SW480 (cell line): ENCODE results near the gene KLF3.

ENCODE experiments used
- DNase-seq: peaks from one replicate; pipeline ENCODE4 v3.0.0-alpha.2; 2016; ENCODE audit warnings: low spot score

The KLF3 gene

DNA sequence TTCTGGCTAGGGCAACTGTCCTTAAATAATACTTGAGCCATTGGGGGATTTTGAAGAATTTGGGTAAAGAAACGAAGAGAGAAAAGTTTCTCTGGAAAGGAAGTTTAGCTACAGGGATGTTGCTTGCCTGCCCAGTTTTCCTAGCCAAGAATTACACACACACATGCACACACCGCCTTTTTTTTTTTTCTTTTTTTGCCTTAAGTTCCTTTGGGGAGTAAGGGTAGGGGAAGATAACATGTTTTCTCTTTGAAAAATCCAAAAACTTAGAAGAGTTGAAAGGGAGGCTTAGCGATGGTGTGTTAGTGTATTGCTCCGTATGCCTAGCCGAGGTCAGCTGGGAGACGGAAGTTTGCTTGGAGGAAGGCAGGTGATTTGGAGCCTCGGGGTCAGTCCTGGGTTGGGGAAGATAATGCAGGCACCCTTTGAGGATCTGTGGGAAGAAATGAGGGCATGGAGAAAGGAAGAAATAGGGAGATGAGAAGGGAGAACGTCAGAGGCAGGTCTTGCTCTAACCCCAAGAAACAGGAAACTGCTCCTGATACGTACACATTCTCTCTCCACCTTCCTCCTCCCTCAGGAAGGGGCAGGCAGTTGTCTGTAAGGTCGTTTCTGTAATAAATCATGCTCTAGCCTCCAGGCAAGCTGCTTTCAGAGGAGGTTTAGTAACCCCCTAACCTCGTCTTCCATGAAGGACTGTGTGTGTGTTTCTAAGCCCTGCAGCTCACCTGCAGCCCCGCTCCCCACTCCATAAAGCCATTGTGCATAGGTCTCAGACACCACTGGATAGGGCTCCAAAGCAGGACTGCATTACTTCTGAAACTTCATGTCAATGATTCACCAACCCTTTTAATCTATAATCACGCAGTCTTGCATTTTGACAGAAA lies 10.5 kb downstream of the KLF3 start:
- DNase-seq = no peak

DNA sequence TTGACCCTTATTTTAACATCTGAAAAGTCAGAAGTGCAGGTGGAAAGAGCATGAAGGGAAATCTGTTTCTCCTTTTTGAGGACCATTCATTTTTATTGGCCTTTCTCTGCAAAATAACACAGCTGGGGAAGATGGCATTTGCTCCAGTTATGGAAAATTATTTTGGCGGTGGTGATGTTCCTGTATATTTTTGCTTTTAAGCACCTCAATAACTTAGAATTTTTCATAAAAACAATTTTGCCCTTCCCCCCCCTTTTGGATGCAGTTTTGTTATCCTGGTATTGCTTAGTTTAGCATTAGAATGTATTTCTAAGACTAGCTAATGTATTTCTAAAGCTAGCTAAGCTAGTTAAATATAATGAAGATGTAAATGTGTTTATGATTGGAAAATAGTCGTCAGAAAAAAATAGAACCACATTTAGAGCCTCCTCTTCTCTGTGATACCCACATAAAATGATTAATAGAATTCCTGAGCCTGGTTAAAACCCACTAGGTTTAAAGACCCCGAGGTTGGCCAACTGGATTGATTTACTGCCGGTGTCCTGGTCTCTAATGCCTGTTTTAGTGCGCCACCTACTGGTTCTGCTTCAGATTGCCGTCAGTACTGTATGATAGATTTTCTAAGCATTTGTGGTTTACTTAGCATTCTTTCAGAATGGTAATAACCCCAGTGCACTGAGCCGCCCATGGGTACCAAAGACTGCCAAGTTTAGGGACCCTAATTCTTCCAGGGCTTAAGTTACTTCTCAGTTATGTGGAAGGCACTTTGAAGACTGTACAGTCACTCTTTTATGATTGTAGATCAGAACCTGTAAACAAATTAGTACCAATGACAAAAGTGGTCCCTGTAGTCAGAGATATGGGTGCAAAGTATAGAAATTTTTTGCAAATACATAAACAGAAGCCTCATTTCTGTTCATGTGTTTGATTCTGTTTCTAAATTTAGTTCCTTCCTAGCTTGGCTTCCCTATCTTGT lies 11.4 kb downstream of the KLF3 start:
- peak; percentile 75 for DNase-seq

DNA sequence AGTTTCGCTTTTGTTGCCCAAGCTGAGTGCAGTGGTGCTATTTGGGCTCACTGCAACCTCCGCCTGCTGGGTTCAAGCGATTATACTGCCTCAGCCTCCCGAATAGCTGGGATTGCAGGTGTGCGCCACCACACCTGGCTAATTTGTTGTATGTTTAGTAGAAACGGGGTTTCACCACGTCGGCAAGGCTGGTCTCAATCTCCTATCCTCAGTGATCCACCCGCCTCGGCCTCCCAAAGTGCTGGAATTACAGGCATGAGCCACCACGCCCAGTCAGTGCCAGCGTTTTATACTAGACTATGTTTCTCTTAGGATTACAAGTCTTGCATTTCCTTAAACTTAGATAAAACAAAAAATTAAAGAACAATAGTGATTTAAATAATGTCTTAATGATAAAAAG lies 13.0 kb downstream of the KLF3 start:
- no peak for DNase-seq

DNA sequence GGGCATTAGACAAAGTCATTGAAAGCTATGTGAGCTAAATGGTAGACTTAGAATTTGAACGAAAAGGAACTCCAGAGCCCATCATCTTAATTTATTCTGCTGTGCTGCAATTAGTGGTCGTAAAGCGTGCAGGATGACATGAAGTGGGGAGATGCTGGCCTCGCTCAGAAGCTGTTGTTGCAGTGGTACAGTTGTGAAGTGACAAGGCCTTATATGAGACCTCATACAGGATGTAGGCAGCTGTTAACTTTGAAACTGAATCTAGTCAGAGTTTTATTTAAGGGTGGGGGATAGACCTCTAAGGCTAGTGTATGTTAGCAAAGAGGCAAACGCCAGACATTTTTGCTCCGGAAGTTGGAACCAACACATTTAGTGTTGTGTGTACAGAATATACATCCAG lies 13.4 kb downstream of the KLF3 start:
- no peak for DNase-seq

DNA sequence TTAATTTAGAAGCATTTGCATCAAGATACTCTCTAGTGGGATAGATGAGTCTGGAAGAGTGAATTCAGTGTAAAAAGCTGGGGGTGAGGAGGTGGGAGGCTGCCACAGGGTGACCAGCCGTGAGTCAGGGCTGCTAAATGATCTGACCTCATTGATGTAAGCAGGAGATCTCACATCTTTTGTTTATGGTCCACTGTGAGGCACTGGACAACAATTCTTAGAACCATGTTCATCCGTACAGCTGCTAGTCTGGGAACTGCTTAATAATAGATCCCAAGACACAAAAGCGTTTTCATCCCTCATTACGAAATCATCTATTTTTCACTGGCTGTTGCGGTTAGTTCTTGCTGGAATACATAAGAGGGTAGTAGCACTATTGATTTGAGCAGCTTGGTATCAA lies 14.1 kb downstream of the KLF3 start:
- no peak for DNase-seq

DNA sequence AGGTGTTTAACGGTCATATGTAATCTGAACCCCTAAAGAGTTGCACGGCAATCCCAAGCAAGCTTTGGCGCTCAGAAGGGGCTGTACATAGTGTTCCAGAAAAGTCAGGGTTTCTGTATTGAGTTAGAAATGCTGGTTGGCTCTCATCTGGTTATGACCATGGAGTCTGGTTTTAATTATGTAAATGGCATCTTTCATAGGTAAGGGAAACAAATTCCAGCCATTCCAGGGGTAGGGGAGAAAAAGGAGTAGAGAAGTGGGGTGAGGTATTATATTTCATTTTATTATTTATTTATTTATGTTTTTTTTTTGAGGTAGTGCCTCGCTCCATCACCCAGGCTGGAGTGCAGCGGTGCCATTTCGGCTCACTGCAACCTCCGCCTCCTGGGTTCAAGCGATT lies 15.9 kb downstream of the KLF3 start:
- DNase-seq = no peak

DNA sequence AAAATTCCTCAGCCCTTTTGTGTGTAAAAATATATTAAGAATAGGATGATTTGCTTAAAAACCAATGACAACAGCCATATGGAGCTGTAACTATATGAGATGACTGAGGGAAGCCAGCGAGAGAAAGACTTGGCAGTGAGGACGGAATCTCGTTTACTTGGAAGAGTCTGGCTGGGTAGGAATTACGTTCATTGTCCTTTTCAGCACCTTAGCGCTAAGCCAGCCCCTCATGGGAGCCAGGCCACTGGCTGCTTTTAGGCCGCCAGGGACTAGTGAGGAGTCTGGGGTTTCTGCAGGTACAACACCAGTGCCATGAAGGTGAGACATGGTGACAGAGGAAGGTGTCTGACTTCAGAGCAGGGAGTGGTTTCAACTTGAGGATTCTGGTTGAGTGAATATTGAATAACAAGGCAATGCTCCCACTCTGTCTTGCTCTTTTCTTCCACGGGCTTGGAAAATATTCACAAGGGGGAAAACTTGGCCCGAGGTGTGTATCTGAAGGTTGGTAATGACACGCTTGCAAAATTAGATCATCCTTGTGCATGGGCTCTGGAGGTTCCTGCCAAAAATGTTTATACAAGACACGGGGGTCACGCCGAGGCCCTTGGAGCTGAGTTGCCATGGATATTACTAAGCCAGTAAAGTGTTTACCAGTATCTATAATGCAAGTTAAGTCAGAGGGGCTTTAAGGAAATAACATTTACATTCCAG lies 17.4 kb downstream of the KLF3 start:
- DNase-seq = no peak

DNA sequence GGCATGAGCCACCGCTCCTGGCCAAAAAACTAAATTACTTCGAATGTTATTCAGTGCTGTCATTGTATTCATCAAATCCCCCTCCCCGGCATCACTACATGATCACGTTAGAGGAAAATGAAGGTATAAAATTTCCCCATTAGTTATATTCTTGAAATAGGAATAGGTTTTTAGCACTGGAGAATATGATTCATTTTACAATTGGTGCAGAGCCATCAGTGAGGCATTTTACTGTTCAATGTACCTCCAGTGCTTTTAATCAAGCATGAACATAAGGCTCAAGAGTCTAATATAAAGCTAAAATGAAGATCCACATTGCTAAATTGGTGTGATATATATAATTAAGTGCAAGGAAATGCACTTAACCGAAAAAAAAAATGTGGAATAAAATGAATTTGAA lies 18.3 kb downstream of the KLF3 start:
- DNase-seq = no peak

DNA sequence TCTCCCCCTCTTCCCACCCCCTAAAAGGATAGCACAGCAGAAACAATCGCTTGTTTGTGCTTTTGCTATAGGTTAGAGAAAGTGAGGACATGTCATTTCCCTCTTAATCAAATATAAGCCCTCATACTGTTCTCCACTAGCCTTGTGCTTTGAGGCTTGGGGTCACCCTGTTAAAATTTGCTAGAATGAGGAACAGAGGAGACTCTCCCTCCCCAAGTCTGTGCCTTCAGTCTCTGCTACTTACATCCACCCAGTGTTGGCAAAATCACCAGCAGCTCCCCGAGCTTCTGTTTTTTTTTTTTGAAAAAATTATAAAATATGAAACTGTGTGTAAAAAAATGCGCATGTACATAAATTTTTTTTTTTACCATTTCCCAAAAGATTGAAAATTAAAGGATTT lies 19.3 kb downstream of the KLF3 start:
- DNase-seq = no peak

DNA sequence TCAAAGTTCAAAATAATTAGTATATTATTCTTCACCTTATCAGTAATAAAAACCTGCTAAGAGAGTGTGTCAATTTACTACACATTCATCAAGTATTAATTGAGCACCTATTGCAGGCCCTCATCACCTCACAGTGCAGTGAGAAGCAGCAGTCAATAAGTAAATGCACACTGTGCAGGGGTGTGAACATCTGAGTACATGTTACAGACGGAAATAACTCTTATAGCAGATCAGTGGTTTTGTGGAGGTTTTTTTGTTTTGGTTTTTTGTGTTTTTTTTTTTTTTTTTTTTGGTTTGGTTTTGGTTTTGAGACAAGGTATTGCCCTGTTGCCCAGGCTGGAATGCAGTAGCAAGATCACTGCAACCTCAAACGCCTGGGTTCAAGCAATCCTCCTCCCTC lies 20.3 kb downstream of the KLF3 start:
- no peak for DNase-seq

DNA sequence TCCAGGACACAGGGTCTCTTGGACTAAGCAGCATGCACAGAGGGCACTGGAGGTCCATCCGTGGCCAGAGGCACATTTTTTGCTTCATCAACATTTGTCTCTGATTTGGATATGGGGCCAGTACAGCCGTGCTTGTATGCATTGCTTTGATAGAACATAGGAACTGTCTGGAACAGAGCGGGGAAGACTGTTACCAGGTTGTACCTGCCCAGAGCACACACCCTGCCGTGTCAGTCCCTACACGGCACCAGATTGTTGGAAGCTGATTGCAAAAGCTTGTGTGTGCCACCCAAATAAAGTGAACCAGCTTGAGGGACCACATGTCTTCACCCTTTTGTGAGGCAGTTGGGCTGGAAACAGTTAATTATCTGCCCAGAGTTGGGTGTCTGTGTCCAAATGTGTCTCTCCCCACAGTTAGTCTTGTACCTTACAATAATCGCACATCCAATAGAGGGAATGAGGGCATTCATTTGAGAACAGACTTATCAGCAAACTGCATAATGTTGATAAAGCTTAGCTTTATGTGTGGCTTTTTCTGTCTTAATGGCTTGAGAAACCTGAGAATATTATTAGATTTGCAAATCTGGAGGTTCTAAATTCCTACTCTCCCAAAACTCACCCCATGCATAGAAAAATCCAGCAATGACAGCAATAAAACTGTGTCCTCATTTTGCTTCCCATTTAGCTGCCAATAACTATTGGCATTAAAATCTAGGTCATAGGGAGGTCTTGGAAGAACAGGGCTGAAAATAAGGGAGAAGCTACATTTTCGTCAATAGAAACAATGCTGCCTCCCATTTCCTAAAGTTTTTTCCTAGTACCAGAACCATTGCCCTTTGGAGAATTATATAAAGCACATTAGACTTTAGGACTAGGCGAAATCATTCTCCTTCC lies 21.2 kb downstream of the KLF3 start:
- DNase-seq = no peak

DNA sequence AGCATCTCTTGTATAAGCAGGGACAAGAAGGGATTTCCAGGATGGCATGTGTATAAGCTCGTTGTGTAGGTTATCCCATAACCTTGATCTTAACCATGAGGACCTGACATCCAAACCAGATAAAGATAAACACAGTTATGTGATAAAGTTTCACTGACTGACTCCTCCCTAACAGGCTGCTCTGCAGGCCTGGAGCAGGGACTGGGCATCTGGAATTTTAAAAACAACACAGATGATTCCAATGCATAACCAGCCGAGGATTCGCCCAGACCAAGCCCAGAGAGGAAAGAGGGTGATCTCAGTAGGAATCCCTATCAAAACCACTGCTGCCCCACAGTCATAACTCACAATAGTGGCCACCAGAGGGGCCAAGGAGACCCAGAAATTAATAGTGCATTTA lies 22.7 kb downstream of the KLF3 start:
- no peak for DNase-seq

DNA sequence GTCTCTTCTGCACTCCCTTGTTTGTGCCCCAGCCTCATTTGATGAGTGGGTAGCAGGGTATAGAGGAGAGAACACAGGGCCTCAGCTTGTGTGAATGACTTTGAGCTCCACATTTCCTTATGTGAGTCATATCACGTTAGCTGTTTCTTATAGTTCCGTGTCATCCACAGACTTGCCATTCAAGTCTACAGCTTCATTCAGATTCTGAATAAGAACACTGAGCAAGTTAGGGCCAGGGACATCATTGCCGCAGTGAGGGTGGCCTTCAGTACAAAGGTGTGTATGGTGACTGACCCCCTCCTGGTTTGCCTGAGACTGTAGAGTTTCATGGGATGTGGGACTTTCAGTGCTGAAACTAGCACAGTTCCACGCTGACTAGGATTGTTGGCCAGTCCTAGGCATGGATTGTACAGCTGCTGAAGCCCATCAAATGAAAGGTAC lies 23.6 kb downstream of the KLF3 start:
- DNase-seq = no peak

DNA sequence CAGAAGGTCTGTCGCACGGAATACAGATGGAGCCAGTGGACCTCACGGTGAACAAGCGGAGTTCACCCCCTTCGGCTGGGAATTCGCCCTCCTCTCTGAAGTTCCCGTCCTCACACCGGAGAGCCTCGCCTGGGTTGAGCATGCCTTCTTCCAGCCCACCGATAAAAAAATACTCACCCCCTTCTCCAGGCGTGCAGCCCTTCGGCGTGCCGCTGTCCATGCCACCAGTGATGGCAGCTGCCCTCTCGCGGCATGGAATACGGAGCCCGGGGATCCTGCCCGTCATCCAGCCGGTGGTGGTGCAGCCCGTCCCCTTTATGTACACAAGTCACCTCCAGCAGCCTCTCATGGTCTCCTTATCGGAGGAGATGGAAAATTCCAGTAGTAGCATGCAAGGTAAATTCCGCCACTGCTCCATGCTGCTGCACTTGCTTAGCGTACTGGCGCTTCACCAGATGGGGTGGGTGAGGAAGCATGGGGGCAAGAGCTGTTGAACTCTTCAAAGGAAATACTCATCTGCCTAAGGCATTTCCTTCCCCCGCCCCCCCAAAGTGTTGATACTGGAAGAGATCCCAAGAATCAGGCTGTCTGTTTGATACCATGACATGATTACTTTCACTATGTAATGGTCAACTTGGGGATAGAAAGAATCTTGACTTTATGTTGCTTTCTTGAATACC lies 24.8 kb downstream of the KLF3 start:
- DNase-seq = no peak

DNA sequence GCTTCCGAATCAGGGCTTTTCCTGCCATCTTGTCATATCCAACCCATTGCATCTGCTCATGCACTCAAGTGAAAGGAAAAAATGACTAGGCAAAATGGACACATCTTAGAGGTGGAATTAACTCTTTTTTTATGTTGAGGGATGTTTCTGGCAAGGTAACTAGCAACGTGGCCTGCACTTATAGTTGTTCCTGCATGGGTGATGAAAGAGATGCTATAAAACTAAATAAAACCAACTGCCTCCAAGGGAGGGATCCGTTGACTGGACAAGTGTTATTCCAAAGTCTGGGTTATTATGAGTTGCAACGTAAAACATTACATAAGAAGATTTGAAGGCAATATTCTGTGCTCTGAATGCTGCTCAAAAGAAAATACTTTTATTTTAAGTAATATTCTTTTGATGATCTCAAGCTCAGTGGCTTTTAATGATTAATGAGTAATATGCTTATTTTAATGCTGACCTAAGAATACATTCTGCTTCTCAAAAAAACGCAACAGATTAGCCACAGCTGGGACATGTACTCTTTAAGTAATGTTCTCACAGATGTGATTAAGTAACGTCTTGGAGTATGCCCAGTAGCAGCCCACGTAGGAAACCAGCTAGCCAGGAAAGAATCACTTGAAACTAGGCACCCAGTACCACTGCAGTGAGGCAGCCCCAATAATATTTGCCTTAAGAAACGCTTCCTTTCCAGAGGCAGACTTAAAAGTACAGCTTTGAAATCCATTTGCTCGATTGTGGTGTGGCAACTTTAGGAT lies 27.4 kb downstream of the KLF3 start:
- no peak for DNase-seq

DNA sequence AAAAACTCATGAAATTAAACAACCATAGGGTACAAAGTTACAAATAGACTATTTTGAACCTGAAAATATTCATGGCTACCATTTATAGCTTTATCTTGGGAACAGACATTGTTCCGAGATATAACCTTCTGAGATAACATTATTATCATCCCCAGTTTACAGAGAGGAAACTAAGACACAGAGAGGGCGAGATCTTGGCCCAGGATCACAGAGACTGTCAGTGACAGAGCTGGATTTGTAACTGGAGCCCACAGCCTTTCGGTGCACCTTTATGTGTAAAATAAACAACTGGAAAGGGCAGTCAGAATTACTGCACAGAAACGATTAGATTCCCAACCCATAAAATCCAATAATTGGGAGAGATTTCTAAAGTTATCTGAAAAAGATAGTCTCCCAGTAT lies 28.4 kb downstream of the KLF3 start:
- no peak for DNase-seq

DNA sequence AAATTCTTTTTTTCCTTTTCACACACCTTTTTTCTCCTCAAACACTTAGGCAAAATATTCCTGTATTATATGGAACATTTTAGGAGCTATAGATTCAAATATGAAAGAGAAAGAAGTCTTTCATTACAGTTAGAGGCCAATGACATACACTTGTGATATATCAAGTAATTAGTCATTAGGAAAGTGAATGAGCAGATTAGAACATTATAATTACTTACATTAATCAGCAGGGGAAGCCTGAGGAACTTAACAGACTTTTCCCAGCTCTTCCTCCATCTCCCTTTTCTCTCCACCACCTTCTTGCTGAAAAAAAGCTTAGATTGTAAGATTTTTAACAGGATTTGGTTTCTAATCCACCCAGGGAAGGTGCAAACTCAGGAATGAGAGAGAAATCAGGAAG lies 29.6 kb downstream of the KLF3 start:
- DNase-seq = no peak

DNA sequence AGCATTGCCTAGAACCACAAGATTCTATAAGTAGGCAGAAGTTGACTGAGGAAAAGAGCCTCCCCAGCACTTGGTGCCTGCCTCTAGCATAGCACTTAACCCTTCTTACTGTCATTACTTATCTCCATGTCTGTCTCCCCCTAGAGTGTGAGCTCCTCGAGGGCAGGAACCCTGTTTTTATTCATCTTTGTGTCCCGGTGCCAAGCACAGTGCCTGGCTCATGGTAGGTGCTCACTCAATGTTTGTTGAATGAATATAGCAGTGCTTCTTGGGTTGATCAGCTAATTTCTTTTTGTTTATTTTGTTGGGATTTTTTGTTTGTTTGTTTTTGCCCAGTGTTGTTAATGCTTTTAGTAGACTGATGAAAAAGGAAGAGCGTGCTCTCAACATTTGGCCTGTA lies 30.3 kb downstream of the KLF3 start:
- no peak for DNase-seq

DNA sequence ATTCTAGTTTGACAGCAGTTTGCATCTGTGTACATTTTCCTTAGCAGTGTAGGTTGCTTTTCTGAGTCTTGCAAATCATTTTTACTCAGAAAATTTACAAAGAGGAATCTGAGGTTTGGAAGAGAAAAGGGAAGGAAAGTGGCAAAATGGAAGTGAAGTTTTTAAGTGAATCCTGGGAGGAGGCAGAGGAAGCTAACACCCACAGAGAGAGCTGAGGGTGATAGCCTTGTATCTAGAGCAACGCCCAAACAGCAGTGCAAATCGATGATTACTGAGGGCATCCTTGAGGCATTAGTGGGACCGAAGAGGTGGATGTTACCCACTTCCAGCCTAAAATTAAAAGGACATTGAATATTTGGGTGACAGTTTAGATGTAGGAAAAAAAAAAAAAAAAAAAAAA lies 31.8 kb downstream of the KLF3 start:
- DNase-seq = no peak

DNA sequence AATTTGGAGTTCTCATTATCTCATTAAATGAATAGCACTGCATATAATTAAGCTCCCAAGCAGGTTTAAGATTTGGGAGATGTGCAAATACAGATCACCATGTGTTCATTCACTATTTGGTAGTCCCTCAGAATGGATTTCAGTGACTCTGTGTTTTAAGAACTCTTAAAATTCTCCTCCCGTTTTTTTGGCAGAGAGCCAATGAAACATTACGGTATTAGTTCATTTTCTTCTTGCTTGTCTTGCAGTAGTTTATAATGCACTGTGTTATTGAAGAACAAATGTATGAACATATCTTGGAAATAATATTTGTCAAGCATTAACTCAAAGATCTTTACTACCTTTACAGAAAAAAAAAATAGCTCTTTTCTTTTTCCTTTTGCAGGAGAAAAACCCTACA lies 32.7 kb downstream of the KLF3 start:
- no peak for DNase-seq
